ENCODE results near the gene CSRP1.

CSRP1 gene

DNA sequence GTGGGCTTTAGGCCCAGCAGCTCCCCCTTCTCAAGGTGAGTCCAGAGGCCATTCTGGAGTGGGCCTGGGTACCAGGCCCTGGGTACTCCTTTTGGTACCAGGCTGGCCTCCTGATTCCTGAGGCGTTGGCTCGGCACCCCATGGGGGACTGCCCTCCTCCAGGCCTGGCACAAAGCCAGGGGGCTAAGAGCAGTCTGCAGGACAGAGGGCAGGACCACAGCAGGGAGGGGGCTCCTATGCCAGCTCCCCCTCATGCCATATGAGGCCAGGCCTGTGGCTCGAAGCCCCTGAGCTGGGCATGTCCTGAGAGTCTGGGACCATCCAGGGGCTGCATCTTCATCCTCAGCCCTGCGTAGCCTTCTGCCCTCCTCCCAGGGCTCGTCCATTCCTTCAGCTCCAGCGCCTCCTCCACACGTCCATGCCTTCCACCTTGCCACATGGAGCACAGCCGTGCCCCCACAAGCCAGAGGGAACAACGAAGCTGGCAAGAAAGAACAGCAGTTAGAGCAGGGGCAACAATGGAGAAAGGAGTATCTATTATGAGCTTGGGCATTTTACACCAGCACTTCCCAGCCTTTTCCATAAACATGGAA lies 41.1 kb downstream of the CSRP1 start:
- Histone ChIP-seq H3K9me3 (ENCODE audit: low read length) (no peaks in the 10 kb centered on the region), H3K4me1 (ENCODE audit: insufficient read depth, low read length) (peaks cover 37% of the 10 kb centered on the region), H3K4me3 (ENCODE audit: low read length) (no peak overlapping the region), H3K36me3 (ENCODE audit: insufficient read depth, low read length) (peaks cover 20% of the 10 kb centered on the region), H3K27me3 (ENCODE audit: insufficient read depth, low read length) (no peaks in the 10 kb centered on the region), H2AFZ (ENCODE audit: low read depth, low read length) (no peak overlapping the region)

DNA sequence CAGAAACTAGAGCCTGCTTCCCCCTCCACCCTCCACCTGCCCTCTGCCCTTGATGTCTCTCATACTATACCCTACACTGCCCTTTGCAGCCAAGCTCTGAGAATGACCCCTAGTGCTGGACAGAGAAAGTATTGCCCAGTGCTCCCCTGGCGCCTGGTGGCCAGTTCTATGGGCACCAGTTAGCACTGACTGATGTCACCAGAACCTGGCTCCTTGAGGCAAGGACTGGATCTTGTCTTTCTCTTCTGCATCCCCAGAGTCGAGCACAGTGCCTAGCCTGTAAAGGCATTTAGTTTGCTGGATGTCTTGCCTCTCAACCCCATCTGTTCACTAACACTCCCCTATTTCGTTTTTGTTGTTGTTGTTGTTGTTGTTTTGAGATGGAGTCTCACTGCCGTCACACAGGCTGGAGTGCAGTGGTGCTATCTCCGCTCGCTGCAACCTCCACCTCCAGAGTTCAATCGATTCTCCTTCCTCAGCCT lies 43.8 kb downstream of the CSRP1 start:
- Histone ChIP-seq H3K4me3 (ENCODE audit: low read length) (no peak overlapping the region), H3K9me3 (ENCODE audit: low read length) (no peaks in the 10 kb centered on the region), H3K4me1 (ENCODE audit: insufficient read depth, low read length) (peaks cover 24% of the 10 kb centered on the region), H3K27me3 (ENCODE audit: insufficient read depth, low read length) (no peaks in the 10 kb centered on the region), H2AFZ (ENCODE audit: low read depth, low read length) (no peak overlapping the region), H3K36me3 (ENCODE audit: insufficient read depth, low read length) (peaks cover 20% of the 10 kb centered on the region)

GRCh38 chr1:201461645-201462441 lies 45.1 kb downstream of the CSRP1 start:
- H3K4me3 ChIP-seq (ENCODE audit: low read length) = no peak overlapping the region
- peaks cover 17% of the 10 kb centered on the region for H3K4me1 ChIP-seq (ENCODE audit: insufficient read depth, low read length)
- H2AFZ ChIP-seq (ENCODE audit: low read depth, low read length) = no peak overlapping the region
- peaks cover 20% of the 10 kb centered on the region for H3K36me3 ChIP-seq (ENCODE audit: insufficient read depth, low read length)
- H3K27me3 ChIP-seq (ENCODE audit: insufficient read depth, low read length) = no peaks in the 10 kb centered on the region
- H3K9me3 ChIP-seq (ENCODE audit: low read length) = no peaks in the 10 kb centered on the region

- H2AFZ ChIP-seq (ENCODE audit: low read depth, low read length) = no peak overlapping the region
- H3K27me3 ChIP-seq (ENCODE audit: insufficient read depth, low read length) = no peaks in the 10 kb centered on the region
- no peak overlapping the region for H3K4me3 ChIP-seq (ENCODE audit: low read length)
- H3K4me1 ChIP-seq (ENCODE audit: insufficient read depth, low read length) = peaks cover 15% of the 10 kb centered on the region
- peaks cover 17% of the 10 kb centered on the region for H3K36me3 ChIP-seq (ENCODE audit: insufficient read depth, low read length)
- H3K9me3 ChIP-seq (ENCODE audit: low read length) = no peaks in the 10 kb centered on the region
Measured at GRCh38 chr1:201460814-201461644, 45.9 kb downstream of the CSRP1 start.

DNA sequence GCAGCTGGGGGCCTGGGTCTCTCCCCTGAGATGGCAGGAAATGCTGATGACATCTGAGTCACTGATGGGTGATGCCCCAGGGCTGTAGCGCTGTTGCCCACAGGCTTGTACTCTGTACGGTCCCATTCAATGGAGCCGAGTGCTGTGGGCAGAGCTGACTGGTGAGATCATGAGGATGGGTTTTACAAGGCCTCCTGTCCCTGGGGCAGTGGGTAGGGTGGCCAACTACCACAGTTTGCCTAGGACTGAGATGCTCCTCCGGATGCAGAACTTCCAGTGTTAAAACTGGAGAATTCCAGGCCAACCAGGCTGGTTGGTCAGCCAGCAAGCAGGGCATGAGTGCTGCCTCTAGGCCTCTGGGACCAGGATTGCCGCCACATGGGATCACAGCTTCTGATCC lies 47.1 kb downstream of the CSRP1 start:
- Histone ChIP-seq H3K4me1 (ENCODE audit: insufficient read depth, low read length) (peaks cover 14% of the 10 kb centered on the region), H2AFZ (ENCODE audit: low read depth, low read length) (no peak overlapping the region), H3K9me3 (ENCODE audit: low read length) (no peaks in the 10 kb centered on the region), H3K36me3 (ENCODE audit: insufficient read depth, low read length) (peaks cover 6% of the 10 kb centered on the region), H3K27me3 (ENCODE audit: insufficient read depth, low read length) (no peaks in the 10 kb centered on the region), H3K4me3 (ENCODE audit: low read length) (no peak overlapping the region)

DNA sequence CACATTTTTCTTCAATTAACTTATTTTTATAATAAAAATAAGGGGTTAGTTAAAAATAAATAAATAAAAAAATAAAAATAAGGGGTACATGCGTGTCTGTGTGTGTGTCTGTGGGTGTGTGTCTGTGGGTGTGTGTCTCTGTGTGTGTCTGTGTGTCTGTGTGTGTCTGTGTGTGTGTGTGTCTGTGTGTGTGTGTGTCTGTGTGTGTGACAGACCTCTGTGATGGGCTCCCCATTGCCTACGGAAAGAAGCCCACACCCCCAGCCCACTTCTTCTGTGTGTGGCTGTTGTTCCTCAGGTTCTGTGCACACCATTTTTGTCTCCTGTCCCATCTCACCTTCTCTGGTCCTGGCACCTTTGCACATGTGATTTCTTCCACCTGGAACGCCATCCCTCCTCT lies 47.9 kb downstream of the CSRP1 start:
- H3K27me3 ChIP-seq (ENCODE audit: insufficient read depth, low read length) = no peaks in the 10 kb centered on the region
- no peaks in the 10 kb centered on the region for H3K9me3 ChIP-seq (ENCODE audit: low read length)
- no peak overlapping the region for H2AFZ ChIP-seq (ENCODE audit: low read depth, low read length)
- peaks cover 14% of the 10 kb centered on the region for H3K4me1 ChIP-seq (ENCODE audit: insufficient read depth, low read length)
- no peaks in the 10 kb centered on the region for H3K36me3 ChIP-seq (ENCODE audit: insufficient read depth, low read length)
- H3K4me3 ChIP-seq (ENCODE audit: low read length) = no peak overlapping the region

GRCh38 chr1:201457508-201457960 lies 49.4 kb downstream of the CSRP1 start:
- Histone ChIP-seq H2AFZ (ENCODE audit: low read depth, low read length) (no peak overlapping the region), H3K36me3 (ENCODE audit: insufficient read depth, low read length) (no peaks in the 10 kb centered on the region), H3K4me1 (ENCODE audit: insufficient read depth, low read length) (peaks cover 14% of the 10 kb centered on the region), H3K9me3 (ENCODE audit: low read length) (no peaks in the 10 kb centered on the region), H3K27me3 (ENCODE audit: insufficient read depth, low read length) (no peaks in the 10 kb centered on the region), H3K4me3 (ENCODE audit: low read length) (no peak overlapping the region)

DNA sequence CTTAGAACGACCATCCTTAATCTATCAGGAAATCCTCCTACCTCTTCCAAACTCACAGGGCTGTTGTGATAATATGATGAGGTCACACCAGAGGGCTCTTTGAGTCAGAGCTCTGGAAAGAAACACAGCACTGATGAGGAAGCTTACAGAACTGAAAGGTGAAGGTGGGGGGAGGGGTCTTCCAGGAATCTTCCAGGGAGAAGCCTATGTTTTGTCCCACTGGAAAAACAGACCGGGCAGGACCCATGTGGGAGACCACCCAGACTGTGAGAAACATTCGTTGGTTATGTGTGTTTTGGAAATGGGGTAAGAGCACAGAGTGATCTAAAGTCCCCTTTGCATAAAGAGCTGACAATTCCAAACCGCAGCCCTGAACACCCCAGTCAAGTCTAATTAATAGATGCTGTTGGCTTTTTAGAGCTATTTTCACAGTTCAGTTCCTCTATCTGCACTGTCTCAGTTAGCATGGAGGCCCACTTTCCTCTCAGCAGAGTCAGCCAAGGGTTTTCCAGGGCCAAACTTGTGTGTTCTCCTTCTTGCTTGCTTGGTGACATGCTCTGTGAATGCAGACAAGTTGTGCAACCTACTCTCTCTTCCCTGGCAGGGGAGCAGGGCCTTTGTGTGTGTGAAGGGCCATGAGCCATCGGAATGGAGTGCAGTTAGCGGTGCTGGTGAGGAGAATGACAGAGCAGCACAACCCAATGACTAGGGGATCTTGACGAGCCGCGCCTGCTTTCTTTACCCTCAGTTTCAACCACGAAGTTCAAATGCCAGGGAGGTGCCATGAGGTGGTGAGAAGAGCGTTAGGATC lies 50.2 kb downstream of the CSRP1 start:
- peaks cover 14% of the 10 kb centered on the region for H3K4me1 ChIP-seq (ENCODE audit: insufficient read depth, low read length)

DNA sequence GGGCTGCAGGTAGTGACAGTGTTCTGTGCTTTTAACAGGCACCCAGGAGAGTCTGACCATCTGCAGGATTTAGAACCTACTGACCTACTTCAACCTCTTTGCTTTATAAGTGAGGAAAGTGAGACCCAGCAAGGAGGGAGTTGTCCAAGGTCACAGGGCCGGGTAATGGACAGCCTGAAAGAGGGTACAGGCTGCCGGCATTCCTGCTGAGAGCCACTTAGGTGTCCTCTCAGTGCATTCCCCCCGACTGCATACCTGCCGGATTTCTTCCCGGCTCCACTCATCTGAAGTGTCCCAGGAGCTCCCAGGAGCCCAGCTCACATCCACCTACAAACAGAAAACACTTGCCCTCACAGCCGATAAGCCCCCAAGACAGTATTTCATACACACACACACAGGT lies 51.8 kb downstream of the CSRP1 start:
- Histone ChIP-seq H3K9me3 (ENCODE audit: low read length) (no peaks in the 10 kb centered on the region), H2AFZ (ENCODE audit: low read depth, low read length) (no peak overlapping the region), H3K36me3 (ENCODE audit: insufficient read depth, low read length) (no peaks in the 10 kb centered on the region), H3K27me3 (ENCODE audit: insufficient read depth, low read length) (no peaks in the 10 kb centered on the region), H3K4me1 (ENCODE audit: insufficient read depth, low read length) (peaks cover 18% of the 10 kb centered on the region), H3K4me3 (ENCODE audit: low read length) (no peak overlapping the region)

More for the DNA sequence above, 50.2 kb downstream of the CSRP1 start:
- Histone ChIP-seq H3K27me3 (ENCODE audit: insufficient read depth, low read length) (no peaks in the 10 kb centered on the region), H3K4me3 (ENCODE audit: low read length) (no peak overlapping the region), H3K9me3 (ENCODE audit: low read length) (no peaks in the 10 kb centered on the region), H3K36me3 (ENCODE audit: insufficient read depth, low read length) (no peaks in the 10 kb centered on the region), H2AFZ (ENCODE audit: low read depth, low read length) (no peak overlapping the region)

GRCh38 chr1:201454608-201455007 lies 52.3 kb downstream of the CSRP1 start:
- H3K4me1 ChIP-seq (ENCODE audit: insufficient read depth, low read length) = peaks cover 18% of the 10 kb centered on the region
- H3K36me3 ChIP-seq (ENCODE audit: insufficient read depth, low read length) = no peaks in the 10 kb centered on the region
- no peak overlapping the region for H2AFZ ChIP-seq (ENCODE audit: low read depth, low read length)
- no peak overlapping the region for H3K4me3 ChIP-seq (ENCODE audit: low read length)
- no peaks in the 10 kb centered on the region for H3K27me3 ChIP-seq (ENCODE audit: insufficient read depth, low read length)
- H3K9me3 ChIP-seq (ENCODE audit: low read length) = no peaks in the 10 kb centered on the region

DNA sequence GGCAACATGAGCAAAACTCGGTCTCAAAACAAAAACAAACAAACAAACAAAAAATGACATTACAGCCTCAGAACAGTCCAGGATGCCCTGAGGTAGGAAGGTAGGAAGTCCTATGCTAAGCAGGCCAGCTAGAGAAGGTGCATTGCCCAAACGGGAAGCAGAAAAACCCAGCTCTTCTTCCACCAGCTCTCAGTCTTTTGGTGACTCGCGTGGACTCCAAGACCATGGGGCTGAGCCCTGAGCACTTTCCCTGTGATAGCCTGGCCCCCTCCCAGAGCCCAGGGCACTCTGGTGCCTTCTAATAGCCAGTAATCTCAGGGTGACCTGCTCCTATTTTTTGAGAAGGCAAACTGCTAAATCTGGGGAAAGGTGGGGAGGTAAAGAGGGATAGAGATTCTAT lies 54.1 kb downstream of the CSRP1 start:
- no peak overlapping the region for H2AFZ ChIP-seq (ENCODE audit: low read depth, low read length)
- no peaks in the 10 kb centered on the region for H3K36me3 ChIP-seq (ENCODE audit: insufficient read depth, low read length)
- H3K27me3 ChIP-seq (ENCODE audit: insufficient read depth, low read length) = no peaks in the 10 kb centered on the region
- H3K9me3 ChIP-seq (ENCODE audit: low read length) = no peaks in the 10 kb centered on the region
- H3K4me3 ChIP-seq (ENCODE audit: low read length) = no peak overlapping the region
- peaks cover 33% of the 10 kb centered on the region for H3K4me1 ChIP-seq (ENCODE audit: insufficient read depth, low read length)

DNA sequence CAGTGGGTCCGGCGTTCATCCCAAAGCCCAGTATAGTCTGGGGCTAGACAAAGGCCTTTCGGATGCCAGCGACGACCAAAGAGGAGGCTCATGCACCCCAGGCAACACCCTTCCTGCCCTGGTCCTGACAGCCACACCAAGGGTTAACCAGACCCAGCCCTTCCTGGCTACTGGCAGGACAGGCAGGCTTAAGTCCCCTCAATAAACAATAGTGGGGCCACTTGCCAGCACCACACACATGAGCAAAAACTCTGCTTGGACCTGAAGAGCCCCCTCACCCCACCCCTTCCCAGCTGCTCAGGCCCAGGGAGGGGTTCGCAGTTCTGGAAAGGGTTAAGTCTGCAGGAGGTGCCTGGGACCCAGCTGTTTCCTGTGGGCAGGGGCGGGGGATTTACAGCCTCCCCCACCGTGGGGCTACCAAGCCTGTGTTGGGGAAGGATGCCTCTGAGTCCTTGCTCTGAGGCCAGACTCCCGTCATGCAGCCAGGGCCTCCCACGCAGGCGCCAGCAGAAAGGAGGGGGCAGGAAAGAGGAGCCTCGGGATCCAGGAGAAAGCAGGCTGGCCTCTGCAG lies 56.1 kb downstream of the CSRP1 start:
- no peaks in the 10 kb centered on the region for H3K36me3 ChIP-seq (ENCODE audit: insufficient read depth, low read length)
- H3K9me3 ChIP-seq (ENCODE audit: low read length) = no peaks in the 10 kb centered on the region
- no peak overlapping the region for H2AFZ ChIP-seq (ENCODE audit: low read depth, low read length)
- H3K27me3 ChIP-seq (ENCODE audit: insufficient read depth, low read length) = no peaks in the 10 kb centered on the region
- H3K4me1 ChIP-seq (ENCODE audit: insufficient read depth, low read length) = peaks cover 22% of the 10 kb centered on the region
- H3K4me3 ChIP-seq (ENCODE audit: low read length) = no peak overlapping the region

Measured in neuron (in vitro differentiated cells).